T-helper 1 cell treated with Interleukin-12 subunit alpha and Interleukin-12 subunit beta and Interleukin-4 antibody, amounts not matched to agents 30 μg/mL and 1 μg/mL, for 36 hours (primary cell): ENCODE data around the gene SAFB.

ENCODE experiments used
- H3K27ac Mint-ChIP-seq: one replicate; pipeline ENCODE4 v1.8.0; 2021; ENCODE audit warnings: mild to moderate bottlenecking, mixed read lengths
- H3K27me3 Mint-ChIP-seq: one replicate; pipeline ENCODE4 v1.8.0; 2021; ENCODE audit warnings: low read depth, mixed read lengths
- H3K36me3 Mint-ChIP-seq: one replicate; pipeline ENCODE4 v1.8.0; 2021; ENCODE audit warnings: low read depth, mixed read lengths
- H3K4me1 Mint-ChIP-seq: one replicate; pipeline ENCODE4 v1.8.0; 2021; ENCODE audit warnings: low read depth, mixed read lengths
- H3K4me3 Mint-ChIP-seq: one replicate; pipeline ENCODE4 v1.8.0; 2021; ENCODE audit warnings: mild to moderate bottlenecking, moderate library complexity, mixed read lengths
- H3K9me3 Mint-ChIP-seq: one replicate; pipeline ENCODE4 v1.8.0; 2021; ENCODE audit warnings: mixed read lengths

The SAFB gene

GRCh38 chr19:5609881-5610448, 12.9 kb upstream of the SAFB start:
- H3K4me3 Mint-ChIP-seq, result no peak overlapping the region
- H3K9me3 Mint-ChIP-seq, result no peaks in the 10 kb centered on the region
- no peaks in the 10 kb centered on the region for H3K27me3 Mint-ChIP-seq
- no peak overlapping the region for H3K27ac Mint-ChIP-seq
- H3K36me3 Mint-ChIP-seq, result peaks cover 54% of the 10 kb centered on the region
- H3K4me1 Mint-ChIP-seq, result peaks cover 2% of the 10 kb centered on the region

GRCh38 chr19:5612891-5613865, 9.7 kb upstream of the SAFB start:
- H3K4me3 Mint-ChIP-seq, result no peak overlapping the region
- H3K27me3 Mint-ChIP-seq, result no peaks in the 10 kb centered on the region
- no peaks in the 10 kb centered on the region for H3K9me3 Mint-ChIP-seq
- H3K36me3 Mint-ChIP-seq, result peaks cover 48% of the 10 kb centered on the region
- peaks cover 2% of the 10 kb centered on the region for H3K4me1 Mint-ChIP-seq
- no peak overlapping the region for H3K27ac Mint-ChIP-seq

- no peaks in the 10 kb centered on the region for H3K27me3 Mint-ChIP-seq
- H3K36me3 Mint-ChIP-seq, result peaks cover 51% of the 10 kb centered on the region
- peaks cover 17% of the 10 kb centered on the region for H3K4me1 Mint-ChIP-seq
- H3K9me3 Mint-ChIP-seq, result no peaks in the 10 kb centered on the region
- no peak overlapping the region for H3K27ac Mint-ChIP-seq
- no peak overlapping the region for H3K4me3 Mint-ChIP-seq
These were observed 7.0 kb upstream of the SAFB start for GRCh38 chr19:5615756-5616327.

- Mint-ChIP-seq H3K4me3 (no peak overlapping the region), H3K27ac (no peak overlapping the region), H3K27me3 (no peaks in the 10 kb centered on the region), H3K36me3 (peaks cover 50% of the 10 kb centered on the region), H3K4me1 (peaks cover 24% of the 10 kb centered on the region), H3K9me3 (no peaks in the 10 kb centered on the region)
These were observed 5.8 kb upstream of the SAFB start for GRCh38 chr19:5617080-5617479.

- Mint-ChIP-seq H3K27ac (no peak overlapping the region), H3K9me3 (no peaks in the 10 kb centered on the region), H3K36me3 (peaks cover 42% of the 10 kb centered on the region), H3K4me1 (peaks cover 26% of the 10 kb centered on the region), H3K27me3 (no peaks in the 10 kb centered on the region), H3K4me3 (no peak overlapping the region)
These were observed 4.3 kb upstream of the SAFB start for GRCh38 chr19:5618591-5618990.

GRCh38 chr19:5619946-5620345, 2.9 kb upstream of the SAFB start:
- H3K4me3 Mint-ChIP-seq, result peak overlapping the region; percentile 99
- no peaks in the 10 kb centered on the region for H3K9me3 Mint-ChIP-seq
- H3K4me1 Mint-ChIP-seq, result peaks cover 32% of the 10 kb centered on the region
- H3K27ac Mint-ChIP-seq, result no peak overlapping the region
- peaks cover 42% of the 10 kb centered on the region for H3K36me3 Mint-ChIP-seq
- H3K27me3 Mint-ChIP-seq, result no peaks in the 10 kb centered on the region

- Mint-ChIP-seq H3K36me3 (peaks cover 45% of the 10 kb centered on the region), H3K4me3 (peak overlapping the region; percentile 99), H3K27ac (peak overlapping the region; percentile 100), H3K27me3 (no peaks in the 10 kb centered on the region), H3K9me3 (no peaks in the 10 kb centered on the region), H3K4me1 (peaks cover 47% of the 10 kb centered on the region)
These were observed 1.5 kb upstream of the SAFB start for GRCh38 chr19:5621311-5621944.

GRCh38 chr19:5621945-5622464, 878 bp upstream of the SAFB start:
- H3K4me1 Mint-ChIP-seq, result peaks cover 50% of the 10 kb centered on the region
- H3K36me3 Mint-ChIP-seq, result peaks cover 47% of the 10 kb centered on the region
- peak overlapping the region; percentile 99 for H3K4me3 Mint-ChIP-seq
- H3K27ac Mint-ChIP-seq, result peak overlapping the region; percentile 100
- no peaks in the 10 kb centered on the region for H3K9me3 Mint-ChIP-seq
- H3K27me3 Mint-ChIP-seq, result no peaks in the 10 kb centered on the region

GRCh38 chr19:5623397-5624017, 624 bp downstream of the SAFB start:
- H3K27ac Mint-ChIP-seq, result peak overlapping the region; percentile 100
- peaks cover 51% of the 10 kb centered on the region for H3K36me3 Mint-ChIP-seq
- H3K9me3 Mint-ChIP-seq, result no peaks in the 10 kb centered on the region
- peaks cover 61% of the 10 kb centered on the region for H3K4me1 Mint-ChIP-seq
- no peaks in the 10 kb centered on the region for H3K27me3 Mint-ChIP-seq
- peak overlapping the region; percentile 99 for H3K4me3 Mint-ChIP-seq

- Mint-ChIP-seq H3K36me3 (peaks cover 54% of the 10 kb centered on the region), H3K4me3 (peak overlapping the region; percentile 99), H3K27ac (peak overlapping the region; percentile 76), H3K9me3 (no peaks in the 10 kb centered on the region), H3K4me1 (peaks cover 63% of the 10 kb centered on the region), H3K27me3 (no peaks in the 10 kb centered on the region)
These were observed 1.3 kb downstream of the SAFB start for GRCh38 chr19:5624018-5624663.

GRCh38 chr19:5624741-5625278, 1.9 kb downstream of the SAFB start:
- no peaks in the 10 kb centered on the region for H3K9me3 Mint-ChIP-seq

GRCh38 chr19:5625641-5626040, 2.8 kb downstream of the SAFB start:
- Mint-ChIP-seq H3K36me3 (peaks cover 50% of the 10 kb centered on the region), H3K9me3 (no peaks in the 10 kb centered on the region)

More at GRCh38 chr19:5624741-5625278, 1.9 kb downstream of the SAFB start:
- Mint-ChIP-seq H3K4me1 (peaks cover 61% of the 10 kb centered on the region), H3K27ac (peak overlapping the region; percentile 76), H3K4me3 (peak overlapping the region; percentile 99), H3K36me3 (peaks cover 55% of the 10 kb centered on the region), H3K27me3 (no peaks in the 10 kb centered on the region)

GRCh38 chr19:5627395-5627904, 4.6 kb downstream of the SAFB start:
- no peaks in the 10 kb centered on the region for H3K9me3 Mint-ChIP-seq
- H3K27me3 Mint-ChIP-seq, result no peaks in the 10 kb centered on the region
- peak overlapping the region; percentile 20 for H3K4me3 Mint-ChIP-seq
- peaks cover 54% of the 10 kb centered on the region for H3K4me1 Mint-ChIP-seq
- H3K27ac Mint-ChIP-seq, result peak overlapping the region; percentile 2
- H3K36me3 Mint-ChIP-seq, result peaks cover 49% of the 10 kb centered on the region

More at GRCh38 chr19:5625641-5626040, 2.8 kb downstream of the SAFB start:
- H3K27me3 Mint-ChIP-seq, result no peaks in the 10 kb centered on the region
- no peak overlapping the region for H3K27ac Mint-ChIP-seq
- H3K4me1 Mint-ChIP-seq, result peaks cover 54% of the 10 kb centered on the region
- peak overlapping the region; percentile 99 for H3K4me3 Mint-ChIP-seq
